A549 (cell line): ENCODE results near the gene ZNF618. TPM values are rescaled to one million over a fixed set of nuclear protein-coding genes. Genes with fewer than 3 reads are reported as not detected.
A peak's percentile ranks its signal among the peaks of the same experiment; 100 is the strongest.
"Not testable (repeated sequence)": the region's sequence is repeated elsewhere in the genome, so short reads cannot be mapped to it uniquely, and the experiment has no call there.

Experiments
- ATAC-seq, 2 experiments: fragments of 200-7000 bp in 1 of 2; fragments of >200 bp in 1 of 2; cut with Nextera tagmentation in 1 of 2; cut with Tn5 transposase in 1 of 2; 3 replicates each; pipeline versions ENCODE4 v1.8.0 to v1.9.1; 2018 to 2020; ENCODE audit warnings: mild to moderate bottlenecking in 1 of 2, moderate library complexity in 1 of 2
- CTCF ChIA-PET: fragments of 300-600 bp; sonication (Branson Sonifier 250); formaldehyde crosslinking; extraction: SDS; loops from one replicate; lab custom pipeline; 2021; ENCODE audit warnings: antibody characterized with exemption, inconsistent platforms; lab: Yijun Ruan, JAX
- POLR2A ChIA-PET: fragments of 350-600 bp; formaldehyde crosslinking; extraction: SDS; loops from one replicate; lab custom pipeline; 2021; ENCODE audit warnings: antibody characterized with exemption, inconsistent platforms; lab: Yijun Ruan, JAX
- DNase-seq, 2 experiments: peaks; one replicate each; pipeline versions ENCODE4 v3.0.0 to v3.0.0-alpha.2; 2011 to 2016; ENCODE audit warnings: low read depth in 1 of 2, low spot score in 1 of 2
- FAIRE-seq: peaks from 2 replicates; lab custom pipeline; 2011; peaks lifted over from hg19 to GRCh38; lab: Jason Lieb, UNC
- H3K27ac ChIP-seq, 2 experiments: fragments of >200 bp; sonication (Bioruptor Twin); formaldehyde crosslinking; 3 replicates each; pipeline ENCODE4 v1.5.1; 2016 to 2017
- H3K4me1 ChIP-seq: fragments of >200 bp; sonication (Bioruptor Twin); formaldehyde crosslinking; 3 replicates; pipeline ENCODE4 v1.6.1; 2016
- H3K4me2 ChIP-seq: fragments of >200 bp; sonication (Bioruptor Twin); formaldehyde crosslinking; 3 replicates; pipeline ENCODE4 v1.6.1; 2016
- H3K4me3 ChIP-seq: fragments of >200 bp; sonication (Bioruptor Twin); formaldehyde crosslinking; 3 replicates; pipeline ENCODE4 v1.5.1; 2016
- H3K9me3 ChIP-seq: fragments of >200 bp; sonication (Bioruptor Twin); formaldehyde crosslinking; 3 replicates; pipeline ENCODE4 v1.6.1; 2016
- CBX8 ChIP-seq: fragments of 200-600 bp; sonication (generic); IDR thresholded peaks from 2 replicates; pipeline ENCODE4 v1.6.1; 2016
- CHD4 ChIP-seq: fragments of 200-600 bp; sonication (generic); IDR thresholded peaks from 2 replicates; pipeline ENCODE4 v1.6.1; 2016; ENCODE audit warnings: antibody characterized with exemption, mild to moderate bottlenecking, borderline replicate concordance
- EHMT2 ChIP-seq: fragments of 200-600 bp; sonication (generic); IDR thresholded peaks from 2 replicates; pipeline ENCODE4 v1.6.1; 2016; ENCODE audit warnings: antibody characterized with exemption, low read depth, mild to moderate bottlenecking, moderate library complexity
- EP300 ChIP-seq, 2 experiments: fragments of >200 bp; sonication (Bioruptor Twin); formaldehyde crosslinking; IDR thresholded peaks; 2 replicates in 1 of 2; 3 replicates in 1 of 2; pipeline ENCODE4 v1.6.1; 2016 to 2017
- FOSB ChIP-seq: fragments of 250-450 bp; sonication (Bioruptor Pico); IDR thresholded peaks from 2 replicates; pipeline ENCODE4 v1.5.0; 2020; ENCODE audit warnings: mild to moderate bottlenecking, moderate library complexity
- FOXS1 ChIP-seq: fragments of 250-450 bp; sonication (Bioruptor Pico); IDR thresholded peaks from 2 replicates; pipeline ENCODE4 v1.5.0; 2020; ENCODE audit warnings: mild to moderate bottlenecking, moderate library complexity
- GATA3 ChIP-seq: IDR thresholded peaks from 2 replicates; pipeline ENCODE4 v1.6.1; 2012; ENCODE audit warnings: borderline replicate concordance
- HDAC2 ChIP-seq: fragments of 200-600 bp; sonication (generic); IDR thresholded peaks from 2 replicates; pipeline ENCODE4 v1.6.1; 2016
- HES2 ChIP-seq: fragments of >200 bp; sonication (Bioruptor Twin); formaldehyde crosslinking; IDR thresholded peaks from 2 replicates; pipeline ENCODE4 v1.6.1; 2016
- HOXA7 ChIP-seq: fragments of 250-450 bp; sonication (Bioruptor Pico); IDR thresholded peaks from 2 replicates; pipeline ENCODE4 v1.5.0; 2020; ENCODE audit warnings: mild to moderate bottlenecking, moderate library complexity
- HOXB13 ChIP-seq: fragments of 250-450 bp; sonication (Bioruptor Pico); IDR thresholded peaks from 2 replicates; pipeline ENCODE4 v1.5.0; 2020; ENCODE audit warnings: low read depth, mild to moderate bottlenecking, moderate library complexity
- JUNB ChIP-seq: fragments of >200 bp; sonication (Bioruptor Twin); formaldehyde crosslinking; IDR thresholded peaks from 2 replicates; pipeline ENCODE4 v1.6.1; 2016
- MAFK ChIP-seq: fragments of 450-650 bp; IDR thresholded peaks from 2 replicates; pipeline ENCODE4 v1.6.1; 2014; ENCODE audit not compliant: partially characterized antibody
- MAX ChIP-seq: IDR thresholded peaks from 2 replicates; pipeline ENCODE4 v1.6.1; 2012
- MAZ ChIP-seq: fragments of 150-350 bp; IDR thresholded peaks from 2 replicates; pipeline ENCODE4 v1.6.1; 2014; ENCODE audit warnings: antibody characterized with exemption, low read depth, low read length, borderline replicate concordance
- PHF8 ChIP-seq: fragments of 200-600 bp; sonication (generic); IDR thresholded peaks from 2 replicates; pipeline ENCODE4 v1.6.1; 2016; ENCODE audit warnings: low read depth, mild to moderate bottlenecking, antibody characterized with exemption, moderate library complexity, borderline replicate concordance
- RAD21 ChIP-seq, 2 experiments: fragments of >200 bp in 1 of 2; sonication (Bioruptor Twin) in 1 of 2; formaldehyde crosslinking in 1 of 2; IDR thresholded peaks in 1 of 2; conservative IDR thresholded peaks in 1 of 2; 2 replicates in 1 of 2; 3 replicates in 1 of 2; pipeline ENCODE4 v1.6.1; 2012 to 2018; ENCODE audit warnings: inconsistent platforms in 1 of 2
- RCOR1 ChIP-seq: fragments of 150-350 bp; IDR thresholded peaks from 2 replicates; pipeline ENCODE4 v1.6.1; 2014; ENCODE audit warnings: antibody characterized with exemption, low read length, low read depth
- ZC3H11A ChIP-seq: fragments of 450-650 bp; IDR thresholded peaks from 2 replicates; pipeline ENCODE4 v1.6.1; 2014; ENCODE audit warnings: antibody characterized with exemption, mild to moderate bottlenecking
- ZFP36 ChIP-seq: fragments of 450-650 bp; IDR thresholded peaks from 2 replicates; pipeline ENCODE4 v1.6.1; 2014; ENCODE audit warnings: borderline replicate concordance; ENCODE audit not compliant: partially characterized antibody
- ZNF302 ChIP-seq: fragments of 250-450 bp; sonication (Bioruptor Pico); IDR thresholded peaks from 2 replicates; pipeline ENCODE4 v1.9.0; 2021; ENCODE audit warnings: inconsistent platforms, mild to moderate bottlenecking, moderate library complexity
- ZSCAN20 ChIP-seq: fragments of 250-450 bp; sonication (Bioruptor Pico); IDR thresholded peaks from 2 replicates; pipeline ENCODE4 v1.8.0; 2022; ENCODE audit warnings: mild to moderate bottlenecking, moderate library complexity
- WGBS: methylation state at CpG from one replicate; pipeline ENCODE4 v1.1.6; 2017; ENCODE audit errors: missing lambda C conversion rate; 5-methylcytosine and 5-hydroxymethylcytosine counted together
- polyA plus RNA-seq, 4 experiments: library from polyadenylated mRNA; depleted of rRNA in 3 of 4; stranded (reverse); fragments of >200 nt; fragmentation: RNase III in 1 of 4; extraction: RNeasy Plus Mini Kit Qiagen cat#74134 plus additional on column Dnase treatment in 1 of 4; gene quantifications; 2 replicates in 3 of 4; 3 replicates in 1 of 4; pipeline ENCODE4 v1.2.3, GENCODE V29; 2011 to 2017
- TF ChIP-seq, protein P1 (sequence below): IDR thresholded peaks from 2 replicates; pipeline ENCODE4 v1.6.1; 2012; ENCODE audit warnings: low read depth, borderline replicate concordance
- TF ChIP-seq, protein P2 (sequence below): fragments of 250-450 bp; sonication (Bioruptor Pico); IDR thresholded peaks from 2 replicates; pipeline ENCODE4 v1.5.0; 2020; ENCODE audit warnings: low read depth, mild to moderate bottlenecking, moderate library complexity
- TF ChIP-seq, protein P3 (sequence below): fragments of >200 bp; sonication (Bioruptor Twin); formaldehyde crosslinking; IDR thresholded peaks from 3 replicates; pipeline ENCODE4 v1.5.1; 2016

Gene ZNF618
- polyA plus RNA-seq, 2 of the 4 experiments (the other 2 are of a cell fraction), result 9.0 to 10.0 TPM

DNA sequence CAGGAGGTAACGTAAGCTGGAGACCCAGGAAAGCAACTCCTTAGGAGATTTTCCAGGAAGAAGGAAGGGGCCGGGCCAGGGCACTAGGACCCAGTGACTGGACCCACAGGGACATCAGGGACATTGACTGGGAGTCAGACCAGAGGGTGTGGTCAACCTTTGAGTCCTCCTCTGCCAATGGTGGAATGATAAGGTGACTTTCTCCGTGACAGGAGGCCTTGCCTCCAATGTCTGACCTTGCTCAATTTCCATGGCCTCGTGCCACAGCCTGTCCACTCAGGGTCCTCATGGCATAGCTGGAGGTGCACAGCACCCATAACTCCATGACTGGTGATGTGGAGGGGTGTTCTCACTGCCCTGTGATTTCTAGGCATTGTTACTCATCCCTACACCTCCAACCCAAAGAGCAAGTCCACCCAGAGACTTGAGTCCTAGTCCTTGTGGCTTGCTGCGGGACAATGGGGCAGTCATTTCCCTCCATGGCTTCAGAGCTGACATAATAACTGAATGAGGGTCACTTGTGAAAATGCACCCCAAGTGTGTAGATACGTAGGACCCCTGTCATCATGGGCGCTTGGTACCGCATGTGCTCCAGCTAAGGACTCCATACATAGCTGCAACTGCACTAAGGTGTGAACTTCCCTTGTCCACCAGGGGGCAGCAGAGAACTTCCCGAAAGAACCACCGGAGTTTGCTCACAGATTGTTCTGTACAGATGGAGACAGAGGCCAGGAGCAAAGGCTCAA, 206.1 kb downstream of the ZNF618 start (continued):
- TF ChIP-seq FOXS1 (CRISPR knock-in tag) (peak; percentile 46; the same call in 1 of the 2 replicates), HES2 (no peak), CHD4 (no peak), RAD21 (conservative IDR thresholded peaks at IDR 0.05 in 1 of 2, IDR thresholded peaks at IDR 0.05 in 1 of 2) (peak; percentile 93 to 95), ZNF302 (CRISPR knock-in tag) (peak; percentile 51; the same call in 1 of the 2 replicates), CBX8 (no peak), MAZ (no peak), HOXA7 (CRISPR knock-in tag) (no peak), EHMT2 (peak; percentile 50; the same call in 1 of the 2 replicates), HOXB13 (CRISPR knock-in tag) (peak; percentile 64; the same call in 1 of the 2 replicates), MAFK (no peak), FOSB (no peak), PHF8 (no peak), EP300 (IDR thresholded peaks at IDR 0.05) (no peak)
- TF ChIP-seq, protein P1, sequence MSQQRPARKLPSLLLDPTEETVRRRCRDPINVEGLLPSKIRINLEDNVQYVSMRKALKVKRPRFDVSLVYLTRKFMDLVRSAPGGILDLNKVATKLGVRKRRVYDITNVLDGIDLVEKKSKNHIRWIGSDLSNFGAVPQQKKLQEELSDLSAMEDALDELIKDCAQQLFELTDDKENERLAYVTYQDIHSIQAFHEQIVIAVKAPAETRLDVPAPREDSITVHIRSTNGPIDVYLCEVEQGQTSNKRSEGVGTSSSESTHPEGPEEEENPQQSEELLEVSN, result peak; percentile 96

- FAIRE-seq, H3K9me3 ChIP-seq, H3K4me3 ChIP-seq, DNase-seq: not testable (repeated sequence)
- WGBS, result 56% methylated on average over 13 of the region's 13 CpGs
- Histone ChIP-seq H3K4me2 (peak overlapping the region; percentile 32; the same call in 2 of the 3 replicates), H3K27ac (peak overlapping the region; percentile 93 to 94), H3K4me1 (peaks cover 68% of the 10 kb centered on the region)
- ChIA-PET CTCF (interaction anchor here (0.6 to 10.1 kb wide), 94 partner anchors 9 to 830 kb away, joined by 3 to 191 read pairs (median 4); partner anchors contain the start of genes COL27A1 and KIF12), POLR2A (interaction anchor here (0.8 to 1.4 kb wide), 2 partner anchors 25 to 205 kb away, joined by 3 read pairs; no protein-coding TSS in a partner anchor)
- ATAC-seq, result peak in 1 of 2 experiments; percentile 1; a peak in 1 of 6 replicates
These were observed 206.8 kb downstream of the ZNF618 start for GRCh38 chr9:114082763-114083412.

DNA sequence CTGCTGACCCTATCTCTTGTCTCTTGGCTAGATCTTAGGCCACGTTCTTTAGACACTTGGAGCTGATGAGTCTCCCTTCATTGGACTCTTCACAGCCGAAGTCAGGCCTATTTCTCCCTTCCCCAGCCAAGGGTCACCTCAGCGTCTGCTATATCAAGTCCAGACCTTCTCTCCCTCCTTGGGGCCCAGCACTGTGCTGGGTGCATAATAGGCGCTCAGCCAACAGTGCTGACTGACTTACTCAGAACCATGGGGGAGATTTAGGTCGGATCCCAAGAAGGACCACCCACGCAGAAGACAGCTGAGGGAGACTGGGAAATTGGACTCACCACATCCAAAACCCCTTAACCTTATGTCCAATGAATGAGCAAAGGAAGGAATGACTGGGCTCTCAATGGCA, 207.6 kb downstream of the ZNF618 start:
- TF ChIP-seq ZFP36, result no peak
- TF ChIP-seq GATA3, result no peak
- TF ChIP-seq, protein P2, sequence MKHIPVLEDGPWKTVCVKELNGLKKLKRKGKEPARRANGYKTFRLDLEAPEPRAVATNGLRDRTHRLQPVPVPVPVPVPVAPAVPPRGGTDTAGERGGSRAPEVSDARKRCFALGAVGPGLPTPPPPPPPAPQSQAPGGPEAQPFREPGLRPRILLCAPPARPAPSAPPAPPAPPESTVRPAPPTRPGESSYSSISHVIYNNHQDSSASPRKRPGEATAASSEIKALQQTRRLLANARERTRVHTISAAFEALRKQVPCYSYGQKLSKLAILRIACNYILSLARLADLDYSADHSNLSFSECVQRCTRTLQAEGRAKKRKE (CRISPR knock-in tag), result no peak
- no peak for TF ChIP-seq FOXS1 (CRISPR knock-in tag)
- TF ChIP-seq, protein P3, sequence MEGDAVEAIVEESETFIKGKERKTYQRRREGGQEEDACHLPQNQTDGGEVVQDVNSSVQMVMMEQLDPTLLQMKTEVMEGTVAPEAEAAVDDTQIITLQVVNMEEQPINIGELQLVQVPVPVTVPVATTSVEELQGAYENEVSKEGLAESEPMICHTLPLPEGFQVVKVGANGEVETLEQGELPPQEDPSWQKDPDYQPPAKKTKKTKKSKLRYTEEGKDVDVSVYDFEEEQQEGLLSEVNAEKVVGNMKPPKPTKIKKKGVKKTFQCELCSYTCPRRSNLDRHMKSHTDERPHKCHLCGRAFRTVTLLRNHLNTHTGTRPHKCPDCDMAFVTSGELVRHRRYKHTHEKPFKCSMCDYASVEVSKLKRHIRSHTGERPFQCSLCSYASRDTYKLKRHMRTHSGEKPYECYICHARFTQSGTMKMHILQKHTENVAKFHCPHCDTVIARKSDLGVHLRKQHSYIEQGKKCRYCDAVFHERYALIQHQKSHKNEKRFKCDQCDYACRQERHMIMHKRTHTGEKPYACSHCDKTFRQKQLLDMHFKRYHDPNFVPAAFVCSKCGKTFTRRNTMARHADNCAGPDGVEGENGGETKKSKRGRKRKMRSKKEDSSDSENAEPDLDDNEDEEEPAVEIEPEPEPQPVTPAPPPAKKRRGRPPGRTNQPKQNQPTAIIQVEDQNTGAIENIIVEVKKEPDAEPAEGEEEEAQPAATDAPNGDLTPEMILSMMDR, result no peak
- no peak for TF ChIP-seq HOXA7 (CRISPR knock-in tag)
- TF ChIP-seq EP300 (IDR thresholded peaks at IDR 0.05), result no peak
- TF ChIP-seq MAX, result no peak
- no peak for TF ChIP-seq JUNB
- TF ChIP-seq HES2, result no peak
- TF ChIP-seq ZC3H11A, result no peak
- no peak for TF ChIP-seq ZSCAN20 (CRISPR knock-in tag)
- no peak for TF ChIP-seq ZNF302 (CRISPR knock-in tag)
- no peak for TF ChIP-seq HDAC2
- TF ChIP-seq RCOR1, result no peak
- no peak for TF ChIP-seq HOXB13 (CRISPR knock-in tag)
- TF ChIP-seq PHF8, result no peak
- ChIA-PET POLR2A (interaction anchor here (1.4 kb wide), 1 partner anchor 24 kb away, joined by 3 read pairs; no protein-coding TSS in a partner anchor), CTCF (interaction anchor here (0.6 to 10.1 kb wide), 36 partner anchors 8 to 426 kb away, joined by 3 to 191 read pairs (median 6); partner anchors contain the start of genes COL27A1 and KIF12)

More for the DNA sequence above, 207.6 kb downstream of the ZNF618 start:
- no peak overlapping the region for H3K4me3 ChIP-seq
- no peak for DNase-seq
- no peak overlapping the region for H3K4me2 ChIP-seq
- no peaks in the 10 kb centered on the region for H3K9me3 ChIP-seq
- H3K4me1 ChIP-seq, result peaks cover 60% of the 10 kb centered on the region
- no peak for FAIRE-seq
- 95% methylated on average over 6 of the region's 6 CpGs for WGBS
- H3K27ac ChIP-seq, result peak overlapping the region; percentile 33 to 94; a peak in 4 of 6 replicates
- ATAC-seq, result no peak
